Left colon (tissue), 2 donors: ENCODE data around the gene IFI27L1. TPM values are rescaled to one million over a fixed set of nuclear protein-coding genes. Genes with fewer than 3 reads are reported as not detected.

ENCODE experiments used
- ATAC-seq: fragments of 200-7000 bp; cut with Tn5 transposase; one replicate; pipeline ENCODE4 v1.9.1; 2020; ENCODE audit warnings: mild to moderate bottlenecking, moderate library complexity
- DNase-seq, 2 donors: peaks; one replicate each; pipeline ENCODE4 v3.0.0-alpha.2; 2020
- intact Hi-C, 2 donors: fragments of 100-400 bp; cut with DNase I in 1 of 2; cut with micrococcal nuclease in 1 of 2; formaldehyde crosslinking; loops; one replicate each; pipeline versions ENCODE4 v1.11.2 to v1.14.0; 2022; cut with DNase I, micrococcal nuclease
- total RNA-seq, 2 donors: library from RNA; stranded (reverse); fragmentation: NEBNext Ultra II Directional; extraction: Animal tissue kit (Norgen Biotek cat#: 25700); gene quantifications; one replicate each; pipeline ENCODE4 v1.2.1, GENCODE V29; 2021
- donor health status: DM: no; HTN: no; CAD: no.
- donor health status: DM: yes; HTN: yes; CAD: no.

Gene IFI27L1
- total RNA-seq, 2 donors from 2014 or later: 33.9 to 40.5 TPM

DNA sequence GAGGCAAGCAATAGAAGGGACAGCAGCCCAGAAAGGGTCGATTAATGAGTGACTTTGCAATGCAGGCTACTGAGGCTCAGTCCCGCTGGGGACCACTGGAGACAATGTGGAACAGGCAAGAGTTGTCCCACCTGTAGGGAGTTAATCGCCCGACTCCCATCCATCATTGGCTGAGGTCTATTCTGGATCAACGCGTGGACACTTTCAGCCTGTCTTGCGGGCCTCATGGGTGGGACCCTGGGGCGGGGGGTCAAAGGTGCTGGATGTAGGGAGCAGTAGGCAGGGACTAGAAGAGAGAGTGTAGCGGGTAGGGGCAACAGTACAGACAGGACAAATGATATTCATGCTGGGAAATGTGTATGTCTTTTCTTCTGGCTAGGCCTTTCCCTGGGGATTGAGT, 42.2 kb downstream of the IFI27L1 start:
- intact Hi-C loops: no loop called here
- no peak for DNase-seq
- no peak for ATAC-seq

GRCh38 chr14:94123868-94124267, 42.8 kb downstream of the IFI27L1 start:
- no peak for DNase-seq
- intact Hi-C loops: no loop called here
- ATAC-seq: no peak

DNA sequence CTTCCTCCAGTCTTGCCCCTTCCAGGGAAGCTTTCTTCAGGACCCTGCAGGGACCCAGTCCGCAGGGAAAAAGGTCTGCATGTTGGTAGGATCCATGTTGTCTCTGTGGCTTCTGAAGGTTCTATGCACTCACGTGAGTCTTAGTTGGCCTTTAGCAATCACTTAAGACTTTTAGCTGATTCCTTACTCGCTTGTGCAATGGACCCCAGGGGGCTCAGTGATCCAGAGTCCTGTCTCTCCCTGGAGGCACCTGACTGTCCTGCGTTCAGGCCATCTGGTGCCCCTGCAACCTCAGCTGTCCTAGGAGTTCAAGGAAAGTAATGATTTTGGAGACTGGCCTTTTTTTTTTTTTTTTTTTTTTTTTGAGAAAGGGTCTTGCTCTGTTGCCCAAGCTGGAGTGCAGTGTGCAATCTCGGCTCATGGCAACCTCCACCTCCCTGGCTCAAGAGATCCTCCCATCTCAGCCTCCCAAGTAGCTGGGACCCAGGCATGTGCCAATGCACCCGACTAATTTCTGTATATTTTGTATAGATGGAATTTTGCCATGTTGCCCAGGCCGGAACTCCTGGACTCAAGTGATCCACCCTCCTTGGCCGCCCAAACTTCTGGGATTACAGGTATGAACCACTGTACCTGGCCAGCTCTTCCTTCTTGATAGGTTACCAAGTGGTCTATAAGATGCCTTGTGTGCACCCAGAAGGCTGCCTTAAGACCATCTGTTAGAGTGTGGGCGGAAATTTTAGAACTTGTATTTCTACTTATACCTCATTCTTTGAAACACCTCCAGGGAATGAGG, 43.7 kb downstream of the IFI27L1 start:
- ATAC-seq (no peak), DNase-seq (no peak)
- intact Hi-C loops: no loop called here

DNA sequence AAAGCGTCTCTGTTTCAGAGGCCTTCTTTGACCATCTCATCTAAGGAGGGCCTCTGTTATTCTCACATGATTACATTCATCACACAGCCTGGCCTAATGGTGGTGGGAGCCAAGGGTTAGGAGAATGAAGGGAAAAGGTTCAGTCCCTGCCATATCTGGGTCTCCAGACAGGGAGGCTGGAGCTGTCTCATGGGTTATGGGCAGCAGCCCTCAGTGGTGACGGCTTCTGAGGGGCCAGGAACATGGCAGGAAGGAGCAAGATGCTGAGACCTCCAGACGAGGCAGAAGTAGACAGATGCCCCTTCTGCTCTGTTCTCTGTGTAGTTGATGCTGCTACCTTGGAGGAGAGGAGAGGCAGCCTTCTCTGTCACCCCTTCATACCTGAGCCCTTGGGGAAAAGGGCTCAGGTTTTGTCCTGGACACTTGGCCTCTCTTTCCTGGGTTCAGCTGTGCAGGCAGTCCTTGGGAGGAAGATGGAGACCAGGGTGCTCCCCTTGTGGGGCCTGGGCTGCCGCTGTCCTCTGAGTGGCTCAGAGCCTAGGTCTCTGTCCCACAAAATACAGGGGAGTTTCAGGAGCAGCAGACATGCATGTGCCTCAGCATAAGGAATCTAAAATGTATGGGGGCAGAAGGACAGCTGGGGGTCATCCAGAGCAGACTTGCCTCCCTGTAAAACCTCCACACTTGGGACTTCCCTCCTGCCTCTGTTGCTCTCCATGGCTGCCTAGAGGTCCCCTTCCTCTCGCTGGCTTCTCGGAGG, 44.7 kb downstream of the IFI27L1 start:
- no peak for DNase-seq
- ATAC-seq: no peak
- intact Hi-C loops: no loop called here

GRCh38 chr14:94126419-94126677, 45.2 kb downstream of the IFI27L1 start:
- DNase-seq (no peak), ATAC-seq (no peak)
- intact Hi-C loops: no loop called here

DNA sequence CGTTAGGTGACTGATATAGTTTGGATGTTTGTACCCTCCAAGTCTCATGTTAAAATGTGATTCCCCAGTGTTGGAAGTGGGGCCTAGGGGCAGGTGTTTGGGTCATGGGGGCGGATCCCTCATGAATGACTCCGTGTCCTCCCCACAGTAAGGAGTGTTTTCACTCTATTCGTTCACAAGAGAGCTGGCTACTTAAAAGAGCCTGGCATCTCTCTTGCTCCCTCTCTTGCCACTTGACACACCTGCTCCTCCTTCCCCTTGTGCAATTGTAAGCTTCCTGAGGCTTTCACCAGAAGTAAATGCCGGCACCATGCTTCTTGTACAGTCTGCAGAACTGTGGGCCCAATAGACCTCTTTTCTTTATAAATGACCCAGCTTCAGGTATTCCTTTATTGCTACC, 45.7 kb downstream of the IFI27L1 start:
- ATAC-seq (no peak), DNase-seq (no peak)
- intact Hi-C loops: no loop called here

- ATAC-seq (no peak), DNase-seq (no peak)
- intact Hi-C loops: no loop called here
Observed at GRCh38 chr14:94127330-94127729, 46.2 kb downstream of the IFI27L1 start.

DNA sequence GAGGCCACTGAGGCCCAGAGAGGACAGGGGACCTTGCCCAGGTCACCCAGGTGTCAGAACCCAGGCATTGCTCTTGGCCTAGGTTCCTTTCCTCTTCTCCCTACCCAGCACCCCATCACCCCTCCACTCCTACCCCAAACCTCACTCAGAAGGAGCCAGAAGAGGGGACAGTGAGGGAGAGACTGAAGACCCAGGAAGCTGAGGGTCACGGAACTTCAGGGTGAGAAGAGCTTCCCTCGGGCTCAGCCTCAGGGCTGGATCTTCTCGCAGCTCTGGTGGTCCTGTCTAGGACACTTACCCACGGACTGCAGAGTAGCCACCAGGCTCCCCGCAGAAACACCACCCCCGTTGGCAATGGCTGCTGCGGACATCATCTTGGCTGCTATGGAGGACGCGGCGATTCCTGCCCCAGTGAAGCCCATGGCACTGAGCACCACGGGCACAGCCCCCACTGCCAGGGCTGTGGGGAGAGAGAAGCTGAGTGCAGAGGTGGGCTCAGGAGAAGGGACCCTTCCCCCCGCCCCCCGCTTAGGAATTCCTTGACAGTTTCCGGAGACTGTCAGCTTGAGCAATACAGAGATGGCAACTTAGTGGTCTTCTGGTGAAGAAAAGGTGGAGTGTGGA, 47.2 kb downstream of the IFI27L1 start:
- ATAC-seq (no peak), DNase-seq (no peak)
- intact Hi-C loops: no loop called here

- DNase-seq: peak; percentile 76 to 81
- intact Hi-C loops: no loop called here
- peak; percentile 92 for ATAC-seq
Observed at GRCh38 chr14:94129111-94129757, 48.1 kb downstream of the IFI27L1 start, which contains the start of gene IFI27L2. IFI27L2 (minus strand) TSS chr14:94129604; CDS start chr14:94129564, 40 bp downstream.

- peak; percentile 29 for ATAC-seq
- peak in 1 of 2 donors; percentile 41 for DNase-seq
- intact Hi-C loops: loop anchor here in 1 of 2 donors (10.0 kb wide), 1 partner anchor 75 kb away; no protein-coding TSS in a partner anchor
Observed at GRCh38 chr14:94129758-94130414, 48.8 kb downstream of the IFI27L1 start.

DNA sequence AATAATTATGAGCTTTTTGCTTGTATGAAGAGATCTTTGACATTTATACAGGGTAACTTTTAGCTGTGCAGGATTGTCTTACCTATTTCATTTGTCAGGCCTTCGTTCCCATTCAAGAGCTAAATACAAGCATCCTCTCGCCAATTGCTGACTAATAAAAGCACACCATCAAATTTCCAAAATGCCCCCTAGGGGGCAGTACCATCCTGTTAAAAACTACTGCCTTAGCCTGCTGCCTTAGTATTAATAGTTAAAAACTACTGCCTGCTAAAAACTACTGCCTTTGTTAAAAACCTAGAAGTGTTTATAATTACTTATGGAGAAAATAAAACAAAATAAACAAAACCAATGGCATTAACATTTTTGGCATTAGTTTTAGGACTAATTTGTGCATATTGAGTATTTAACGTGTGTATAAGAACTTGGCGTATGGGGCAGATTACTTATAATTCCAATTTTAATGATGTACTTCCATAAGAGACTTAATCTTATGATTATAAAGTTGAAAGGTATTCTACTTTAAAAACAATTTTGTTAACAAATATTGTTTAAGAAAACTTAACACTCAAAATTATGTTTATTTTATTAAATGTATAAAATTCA, 51.3 kb downstream of the IFI27L1 start:
- peak; percentile 21 for ATAC-seq
- intact Hi-C loops: loop anchor here in 1 of 2 donors (10.0 kb wide), 1 partner anchor 78 kb away; no protein-coding TSS in a partner anchor
- peak in 1 of 2 donors; percentile 50 for DNase-seq

DNA sequence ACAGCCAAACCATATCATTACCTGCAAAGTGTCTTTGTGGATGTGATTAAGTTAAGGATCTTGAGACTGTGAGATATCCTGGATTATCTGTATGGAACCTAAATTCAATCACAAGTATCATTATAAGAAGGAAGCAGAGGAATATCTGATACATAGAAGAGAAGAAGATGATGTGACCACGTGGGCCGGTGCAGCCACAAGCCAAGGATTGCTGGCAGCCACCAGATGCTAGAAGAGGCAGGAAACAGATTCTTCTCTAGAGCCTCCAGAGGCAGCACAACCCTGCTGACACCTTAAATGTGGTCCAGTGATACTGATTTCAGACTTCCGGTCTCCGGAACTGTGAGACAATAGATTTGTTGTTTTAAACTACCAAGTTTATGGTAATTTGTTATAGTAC, 54.4 kb downstream of the IFI27L1 start:
- intact Hi-C loops: loop anchor here (5.0 to 10.0 kb wide), 2 partner anchors 81 to 98 kb away; no protein-coding TSS in a partner anchor

GRCh38 chr14:94136575-94137331, 55.6 kb downstream of the IFI27L1 start:
- intact Hi-C loops: loop anchor here (5.0 to 10.0 kb wide), 2 partner anchors 82 to 99 kb away; no protein-coding TSS in a partner anchor
- peak; percentile 77 to 94 for DNase-seq
- peak; percentile 97 for ATAC-seq

More for the DNA sequence above, 54.4 kb downstream of the IFI27L1 start:
- ATAC-seq (no peak), DNase-seq (no peak)

- intact Hi-C loops: loop anchor here (5.0 to 10.0 kb wide), 2 partner anchors 83 to 101 kb away; no protein-coding TSS in a partner anchor
- DNase-seq: no peak
- no peak for ATAC-seq
Observed at GRCh38 chr14:94138251-94138650, 57.1 kb downstream of the IFI27L1 start.

DNA sequence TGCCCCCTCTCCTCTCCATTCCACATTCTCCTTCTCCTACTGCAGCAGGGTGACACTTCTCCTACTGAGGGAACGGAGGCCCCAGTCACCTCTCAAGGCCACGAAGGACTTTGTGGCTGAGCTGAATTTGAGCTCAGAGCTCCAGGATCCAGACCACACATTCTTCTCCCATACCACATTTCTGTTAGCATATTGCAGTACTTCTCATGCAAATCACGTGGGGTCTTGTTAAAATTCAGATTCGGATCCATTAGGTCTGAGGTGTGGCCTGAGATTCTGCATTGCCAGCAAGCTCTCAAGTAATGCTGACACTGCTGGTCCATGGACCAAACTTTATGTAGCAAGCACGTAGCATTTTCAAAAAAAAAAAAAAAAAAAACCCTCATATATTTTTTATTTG, 57.9 kb downstream of the IFI27L1 start:
- ATAC-seq (no peak), DNase-seq (no peak)
- intact Hi-C loops: loop anchor here (5.0 to 10.0 kb wide), 2 partner anchors 84 to 102 kb away; no protein-coding TSS in a partner anchor

DNA sequence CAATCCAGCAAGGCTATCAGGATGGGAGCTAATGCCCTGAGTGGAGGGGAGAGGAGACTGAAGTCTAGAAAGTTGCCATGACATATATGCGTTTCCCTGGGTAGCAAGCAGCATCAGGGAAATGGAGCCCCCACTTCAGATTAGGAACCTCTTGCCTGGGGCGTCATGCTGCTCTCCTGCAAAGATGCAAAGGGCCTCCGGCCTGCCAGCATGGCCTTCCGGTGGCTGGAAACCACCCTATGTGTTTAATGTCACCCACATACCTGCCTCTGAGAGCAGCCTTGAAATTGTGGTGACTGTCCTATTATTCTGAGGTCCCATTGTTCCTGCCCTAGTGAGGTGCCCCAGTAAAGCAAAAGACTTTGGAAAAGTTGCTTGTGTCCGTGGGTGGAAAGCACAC, 58.3 kb downstream of the IFI27L1 start:
- no peak for DNase-seq
- intact Hi-C loops: loop anchor here (5.0 to 10.0 kb wide), 2 partner anchors 85 to 102 kb away; no protein-coding TSS in a partner anchor
- no peak for ATAC-seq

GRCh38 chr14:94142247-94142646, 61.1 kb downstream of the IFI27L1 start:
- DNase-seq (no peak), ATAC-seq (no peak)
- intact Hi-C loops: no loop called here
